CD4-positive, CD25-positive, alpha-beta regulatory T cell (primary cell): ENCODE measurements around the gene PRAMEF11. TPM values are rescaled to one million over a fixed set of nuclear protein-coding genes. Genes with fewer than 3 reads are reported as not detected.
"Not testable (repeated sequence)": the region's sequence is repeated elsewhere in the genome, so short reads cannot be mapped to it uniquely, and the experiment has no call there.

Experiments used
- ATAC-seq, 2 donors: fragments of 150-1000 bp; cut with Tn5 transposase; one replicate each; pipeline ENCODE4 v1.10.0; 2021; ENCODE audit warnings: low read depth in 2 of 2, moderate number of reproducible peaks in 2 of 2, moderate library complexity in 1 of 2
- DNase-seq, 3 donors: peaks; one replicate each; pipeline versions ENCODE4 v3.0.0 to v3.0.0-alpha.2; 2012 to 2022; ENCODE audit warnings: mixed read lengths in 1 of 3
- H3K27ac ChIP-seq: one replicate; pipeline ENCODE4 v1.7.0; 2013; ENCODE audit warnings: mild to moderate bottlenecking, low read length; ENCODE audit not compliant: insufficient read depth, poor library complexity, severe bottlenecking
- H3K27me3 ChIP-seq: one replicate; pipeline ENCODE4 v1.7.0; 2013; ENCODE audit warnings: low read length; ENCODE audit not compliant: control insufficient read depth, insufficient read depth
- H3K36me3 ChIP-seq: one replicate; pipeline ENCODE4 v1.7.0; 2013; ENCODE audit warnings: mild to moderate bottlenecking, low read length, moderate library complexity; ENCODE audit not compliant: control insufficient read depth, insufficient read depth
- H3K4me1 ChIP-seq: 2 replicates; pipeline ENCODE4 v1.7.0; 2013; ENCODE audit warnings: mild to moderate bottlenecking, low read length; ENCODE audit not compliant: insufficient read depth, control insufficient read depth, poor library complexity, severe bottlenecking
- H3K4me3 ChIP-seq: one replicate; pipeline ENCODE4 v1.7.0; 2013; ENCODE audit warnings: low read depth, mild to moderate bottlenecking, low read length, moderate library complexity
- H3K9me3 ChIP-seq, 2 experiments: 1 replicate in 1 of 2; 2 replicates in 1 of 2; pipeline ENCODE4 v1.7.0; 2013; ENCODE audit warnings: low read length in 2 of 2, mild to moderate bottlenecking in 1 of 2, moderate library complexity in 1 of 2; ENCODE audit not compliant: control insufficient read depth in 2 of 2
- H3K27ac Mint-ChIP-seq, 3 donors: one replicate each; pipeline ENCODE4 v1.8.0; 2020 to 2022; ENCODE audit warnings: mild to moderate bottlenecking in 3 of 3, mixed read lengths in 3 of 3, moderate library complexity in 2 of 3
- H3K27me3 Mint-ChIP-seq: one replicate; pipeline ENCODE4 v1.8.0; 2022; ENCODE audit warnings: mild to moderate bottlenecking, mixed read lengths
- H3K36me3 Mint-ChIP-seq: one replicate; pipeline ENCODE4 v1.8.0; 2020; ENCODE audit warnings: mixed read lengths
- H3K4me1 Mint-ChIP-seq, 4 donors: one replicate each; pipeline ENCODE4 v1.8.0; 2020 to 2022; ENCODE audit warnings: mixed read lengths in 4 of 4, mild to moderate bottlenecking in 1 of 4
- H3K4me3 Mint-ChIP-seq, 4 donors: one replicate each; pipeline ENCODE4 v1.8.0; 2020 to 2022; ENCODE audit warnings: mild to moderate bottlenecking in 4 of 4, mixed read lengths in 4 of 4, moderate library complexity in 3 of 4
- H3K9me3 Mint-ChIP-seq, 7 donors: one replicate each; pipeline ENCODE4 v1.8.0; 2020 to 2022; ENCODE audit warnings: mixed read lengths in 7 of 7, mild to moderate bottlenecking in 3 of 7, moderate library complexity in 2 of 7
- polyA plus RNA-seq, 4 donors: library from polyadenylated mRNA; unstranded; fragments of 300-500 nt; fragmentation: Illumina TruSeq; gene quantifications; one replicate each; pipeline ENCODE4 v1.2.3, GENCODE V29; 2021
- total RNA-seq: library from RNA; stranded (reverse); gene quantifications from one replicate; pipeline ENCODE4 v1.2.3, GENCODE V29; 2022

PRAMEF11 gene
- total and polyA plus RNA-seq, 5 donors from 2014 or later, result not detected

- H3K27ac Mint-ChIP-seq, ATAC-seq, H3K36me3 Mint-ChIP-seq, H3K4me3 ChIP-seq, H3K27ac ChIP-seq, H3K36me3 ChIP-seq, H3K27me3 Mint-ChIP-seq, DNase-seq, H3K4me1 Mint-ChIP-seq, H3K4me1 ChIP-seq, H3K27me3 ChIP-seq, H3K4me3 Mint-ChIP-seq: not testable (repeated sequence)
- H3K9me3 Mint-ChIP-seq, result peaks cover 0 to 24% (median 3%) of the 10 kb centered on the region in 7 donors
- H3K9me3 ChIP-seq, result peaks cover 6 to 13% of the 10 kb centered on the region in 2 experiments
These were observed 49.7 kb downstream of the PRAMEF11 start for GRCh38 chr1:12781488-12781887.

DNA sequence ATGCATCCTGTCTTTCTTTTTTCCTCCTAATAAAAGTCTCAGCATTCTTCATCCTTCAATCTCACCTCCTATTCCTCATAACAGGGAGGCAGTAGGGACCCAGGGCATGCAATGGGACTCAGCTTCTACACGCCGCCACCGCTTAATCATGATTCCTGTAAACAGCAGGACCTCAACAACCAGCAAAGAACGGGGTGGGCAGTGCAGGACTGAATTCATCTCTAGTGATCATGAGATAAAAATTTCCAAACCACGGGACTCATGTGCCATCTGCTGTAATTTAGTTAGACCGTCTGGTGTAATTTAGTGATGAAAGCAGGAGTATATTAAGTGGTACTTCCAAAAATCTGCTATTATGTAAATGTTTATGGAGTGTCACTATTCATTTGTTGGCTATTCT is 52.3 kb downstream of the PRAMEF11 start:
- ATAC-seq, result no peak

GRCh38 chr1:12778061-12778460 is 53.1 kb downstream of the PRAMEF11 start:
- no peaks in the 10 kb centered on the region for H3K27me3 Mint-ChIP-seq

More for the DNA sequence above, 52.3 kb downstream of the PRAMEF11 start:
- Mint-ChIP-seq H3K9me3 (peaks cover 0 to 10% (median 1%) of the 10 kb centered on the region in 7 donors), H3K27me3 (no peaks in the 10 kb centered on the region), H3K27ac (no peak overlapping the region), H3K4me1 (no peaks in the 10 kb centered on the region), H3K4me3 (no peak overlapping the region), H3K36me3 (no peaks in the 10 kb centered on the region)
- Histone ChIP-seq H3K27ac (no peak overlapping the region), H3K27me3 (peaks cover 3% of the 10 kb centered on the region), H3K4me3 (no peak overlapping the region), H3K36me3 (no peaks in the 10 kb centered on the region), H3K4me1 (no peaks in the 10 kb centered on the region), H3K9me3 (peaks cover 0 to 4% of the 10 kb centered on the region in 2 experiments)
- DNase-seq, result no peak

GRCh38 chr1:12776801-12777557 is 54.2 kb downstream of the PRAMEF11 start:
- Histone ChIP-seq H3K27me3 (peaks cover 3% of the 10 kb centered on the region), H3K9me3 (no peaks in the 10 kb centered on the region), H3K4me3 (no peak overlapping the region), H3K27ac (no peak overlapping the region), H3K36me3 (no peaks in the 10 kb centered on the region), H3K4me1 (no peaks in the 10 kb centered on the region)
- peaks cover 5% of the 10 kb centered on the region for H3K27me3 Mint-ChIP-seq
- no peaks in the 10 kb centered on the region for H3K36me3 Mint-ChIP-seq
- H3K27ac Mint-ChIP-seq, result no peak overlapping the region
- H3K9me3 Mint-ChIP-seq, result no peaks in the 10 kb centered on the region
- no peak overlapping the region for H3K4me3 Mint-ChIP-seq
- no peak for ATAC-seq
- DNase-seq, result no peak
- no peaks in the 10 kb centered on the region for H3K4me1 Mint-ChIP-seq

More at GRCh38 chr1:12778061-12778460, 53.1 kb downstream of the PRAMEF11 start:
- ATAC-seq, result no peak
- no peaks in the 10 kb centered on the region for H3K4me1 Mint-ChIP-seq
- H3K9me3 ChIP-seq, result no peaks in the 10 kb centered on the region
- H3K4me1 ChIP-seq, result no peaks in the 10 kb centered on the region
- no peak overlapping the region for H3K4me3 Mint-ChIP-seq
- H3K4me3 ChIP-seq, result no peak overlapping the region
- no peaks in the 10 kb centered on the region for H3K36me3 ChIP-seq
- peaks cover 0 to 4% (median 0%) of the 10 kb centered on the region in 7 donors for H3K9me3 Mint-ChIP-seq
- DNase-seq, result no peak
- H3K27me3 ChIP-seq, result peaks cover 3% of the 10 kb centered on the region
- no peak overlapping the region for H3K27ac ChIP-seq
- no peak overlapping the region for H3K27ac Mint-ChIP-seq
- no peaks in the 10 kb centered on the region for H3K36me3 Mint-ChIP-seq

DNA sequence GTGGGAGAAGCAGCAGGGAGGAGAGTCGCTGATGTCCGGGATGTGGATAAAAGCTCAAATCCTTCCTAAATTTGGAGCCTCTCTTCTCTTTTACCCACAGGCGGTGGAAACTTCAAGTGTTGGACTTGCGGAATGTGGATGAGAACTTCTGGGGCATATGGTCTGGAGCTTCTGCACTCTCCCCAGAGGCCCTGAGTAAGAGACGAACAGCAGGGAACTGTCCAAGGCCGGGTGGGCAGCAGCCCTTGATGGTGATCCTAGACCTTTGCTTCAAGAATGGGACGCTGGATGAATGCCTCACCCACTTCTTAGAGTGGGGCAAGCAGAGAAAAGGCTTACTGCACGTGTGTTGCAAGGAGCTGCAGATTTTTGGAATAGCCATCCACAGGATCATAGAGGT is 55.8 kb downstream of the PRAMEF11 start:
- ATAC-seq (no peak), DNase-seq (no peak)
- no peaks in the 10 kb centered on the region for H3K36me3 ChIP-seq
- no peak overlapping the region for H3K27ac Mint-ChIP-seq
- H3K4me3 Mint-ChIP-seq, result no peak overlapping the region
- H3K9me3 Mint-ChIP-seq, result no peaks in the 10 kb centered on the region
- no peaks in the 10 kb centered on the region for H3K9me3 ChIP-seq
- H3K27me3 Mint-ChIP-seq, result peaks cover 5% of the 10 kb centered on the region
- no peaks in the 10 kb centered on the region for H3K36me3 Mint-ChIP-seq
- H3K4me3 ChIP-seq, result no peak overlapping the region
- no peak overlapping the region for H3K27ac ChIP-seq
- H3K4me1 Mint-ChIP-seq, result no peaks in the 10 kb centered on the region
- H3K4me1 ChIP-seq, result no peaks in the 10 kb centered on the region
- H3K27me3 ChIP-seq, result peaks cover 3% of the 10 kb centered on the region

DNA sequence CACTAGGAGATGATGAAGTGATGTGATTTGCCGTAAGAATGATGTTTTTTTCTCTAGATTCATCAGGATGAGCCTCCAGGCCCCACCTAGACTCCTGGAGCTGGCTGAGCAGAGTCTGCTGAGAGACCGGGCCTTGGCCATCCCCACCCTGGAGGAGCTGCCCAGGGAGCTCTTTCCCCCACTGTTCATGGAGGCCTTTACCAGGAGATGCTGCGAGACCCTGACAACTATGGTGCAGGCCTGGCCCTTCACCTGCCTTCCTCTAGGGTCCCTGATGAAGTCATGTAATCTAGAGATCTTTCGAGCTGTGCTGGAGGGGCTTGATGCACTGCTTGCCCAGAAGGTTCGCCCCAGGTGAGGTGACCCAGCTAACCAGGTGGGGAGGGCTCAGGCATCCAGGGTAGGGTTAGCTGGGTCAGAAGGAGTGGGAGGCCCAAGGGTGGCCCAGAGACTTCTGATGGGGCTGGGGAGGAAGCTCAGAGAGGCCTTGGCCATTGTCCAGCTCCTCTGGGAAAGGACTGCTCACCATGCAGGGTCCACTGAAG is 56.3 kb downstream of the PRAMEF11 start:
- Histone ChIP-seq H3K36me3 (no peaks in the 10 kb centered on the region), H3K9me3 (no peaks in the 10 kb centered on the region), H3K27ac (no peak overlapping the region), H3K4me3 (no peak overlapping the region), H3K4me1 (no peaks in the 10 kb centered on the region), H3K27me3 (peaks cover 3% of the 10 kb centered on the region)
- H3K27me3 Mint-ChIP-seq, result peaks cover 5% of the 10 kb centered on the region
- ATAC-seq (no peak), DNase-seq (no peak)
- H3K4me3 Mint-ChIP-seq, result no peak overlapping the region
- H3K4me1 Mint-ChIP-seq, result no peaks in the 10 kb centered on the region
- no peaks in the 10 kb centered on the region for H3K36me3 Mint-ChIP-seq
- no peak overlapping the region for H3K27ac Mint-ChIP-seq
- peaks cover 0 to 1% (median 0%) of the 10 kb centered on the region in 7 donors for H3K9me3 Mint-ChIP-seq

Other genes starting within 250 kb of the PRAMEF11 start
- 15.2 TPM for gene DHRS3, start 213.2 kb downstream of the PRAMEF11 start, total RNA-seq
- 10 to 100 TPM in 3 of 4 donors, 1 to 10 TPM in 1; 8.8 to 25.6 (median 16.1) TPM for gene DHRS3, start 213.2 kb downstream of the PRAMEF11 start, polyA plus RNA-seq
- gene AADACL4, start 187.3 kb downstream of the PRAMEF11 start, total RNA-seq, result not detected
- gene AADACL4, start 187.3 kb downstream of the PRAMEF11 start, polyA plus RNA-seq, result not detected
- not detected for gene AADACL3, start 115.3 kb downstream of the PRAMEF11 start, total RNA-seq
- not detected for gene AADACL3, start 115.3 kb downstream of the PRAMEF11 start, polyA plus RNA-seq
- not detected for gene CFAP107, start 85.2 kb downstream of the PRAMEF11 start, total RNA-seq
- gene CFAP107, start 85.2 kb downstream of the PRAMEF11 start, polyA plus RNA-seq, result not detected
- gene PRAMEF12, start 57.7 kb downstream of the PRAMEF11 start, total RNA-seq, result not detected
- gene PRAMEF12, start 57.7 kb downstream of the PRAMEF11 start, polyA plus RNA-seq, result not detected
- not detected for gene PRAMEF1, start 40.0 kb downstream of the PRAMEF11 start, total RNA-seq
- gene PRAMEF1, start 40.0 kb downstream of the PRAMEF11 start, polyA plus RNA-seq, result not detected
- gene HNRNPCL1, start 17.3 kb upstream of the PRAMEF11 start, total RNA-seq, result not detected
- gene HNRNPCL1, start 17.3 kb upstream of the PRAMEF11 start, polyA plus RNA-seq, result under 1 TPM in 1 of 4 donors, not detected in 3; 0.17 TPM
- gene PRAMEF2, start 25.7 kb upstream of the PRAMEF11 start, total RNA-seq, result not detected
- not detected for gene PRAMEF2, start 25.7 kb upstream of the PRAMEF11 start, polyA plus RNA-seq
- not detected for gene PRAMEF4, start 54.8 kb upstream of the PRAMEF11 start, total RNA-seq
- gene PRAMEF4, start 54.8 kb upstream of the PRAMEF11 start, polyA plus RNA-seq, result not detected
- gene PRAMEF10, start 66.9 kb upstream of the PRAMEF11 start, total RNA-seq, result not detected
- gene PRAMEF10, start 66.9 kb upstream of the PRAMEF11 start, polyA plus RNA-seq, result not detected
- not detected for gene PRAMEF7, start 85.2 kb upstream of the PRAMEF11 start, total RNA-seq
- not detected for gene PRAMEF7, start 85.2 kb upstream of the PRAMEF11 start, polyA plus RNA-seq
- gene PRAMEF6, start 116.2 kb upstream of the PRAMEF11 start, total RNA-seq, result not detected
- gene PRAMEF6, start 116.2 kb upstream of the PRAMEF11 start, polyA plus RNA-seq, result not detected
- gene PRAMEF27, start 225.2 kb upstream of the PRAMEF11 start, total RNA-seq, result not detected
- not detected for gene PRAMEF27, start 225.2 kb upstream of the PRAMEF11 start, polyA plus RNA-seq
- not detected for gene HNRNPCL3, start 229.4 kb upstream of the PRAMEF11 start, total RNA-seq
- not detected for gene HNRNPCL3, start 229.4 kb upstream of the PRAMEF11 start, polyA plus RNA-seq
- gene PRAMEF25, start 239.4 kb upstream of the PRAMEF11 start, total RNA-seq, result not detected
- not detected for gene PRAMEF25, start 239.4 kb upstream of the PRAMEF11 start, polyA plus RNA-seq